ENCODE measurements around the gene TBC1D10B. TPM values are rescaled to one million over a fixed set of nuclear protein-coding genes. Genes with fewer than 3 reads are reported as not detected.
"Not testable (repeated sequence)": the region's sequence is repeated elsewhere in the genome, so short reads cannot be mapped to it uniquely, and the experiment has no call there.

The TBC1D10B gene
- total and polyA plus RNA-seq, 2 donors (not counting 1 experiment from before 2014, with no cell fraction given), result 23.5 to 58.0 TPM

- H3K9me3 Mint-ChIP-seq (ENCODE audit: insufficient read depth), result no peaks in the 10 kb centered on the region
- intact Hi-C loops (cut with micrococcal nuclease), result no loop called here
- Histone ChIP-seq H3K27ac (ENCODE audit: low read length in 2 of 2) (no peak overlapping the region), H3K4me1 (ENCODE audit: control insufficient read depth in 2 of 2, insufficient read depth in 2 of 2, low read length in 2 of 2) (peaks cover 0 to 3% of the 10 kb centered on the region in 2 donors), H3K79me2 (ENCODE audit: control insufficient read depth, insufficient read depth, low read length) (peaks cover 7% of the 10 kb centered on the region), H3K9me3 (ENCODE audit: control extremely low read depth in 1 of 3, control insufficient read depth in 2 of 3, insufficient read depth in 1 of 3, low read length in 2 of 3) (no peaks in the 10 kb centered on the region), H3K27me3 (replicated peaks in 1 of 4; ENCODE audit: control extremely low read depth in 1 of 4, control insufficient read depth in 3 of 4, insufficient read depth in 4 of 4, low read length in 3 of 4) (no peaks in the 10 kb centered on the region), H3K4me3 (ENCODE audit: control extremely low read depth in 1 of 5, extremely low read depth in 1 of 5, insufficient read depth in 1 of 5, low read depth in 2 of 5, low read length in 4 of 5) (no peak overlapping the region), H3K9ac (ENCODE audit: low read length) (no peak overlapping the region), H2AFZ (ENCODE audit: insufficient read depth, low read depth, low read length, poor library complexity, severe bottlenecking) (no peak overlapping the region), H4K20me1 (ENCODE audit: control insufficient read depth, insufficient read depth, low read length, poor library complexity, severe bottlenecking) (no peaks in the 10 kb centered on the region), H3K36me3 (replicated peaks in 1 of 2; ENCODE audit: control extremely low read depth in 1 of 2, control insufficient read depth in 1 of 2, extremely low read depth in 1 of 2, insufficient read depth in 2 of 2, low read length in 1 of 2) (peaks cover 0 to 2% of the 10 kb centered on the region in 2 experiments), H3K4me2 (replicated peaks; ENCODE audit: low read depth, low read length, poor library complexity, severe bottlenecking) (no peak overlapping the region)
- CTCF ChIA-PET, result no interaction called here
- H3K4me1 Mint-ChIP-seq, result no peaks in the 10 kb centered on the region
- no peak overlapping the region for H3K27ac Mint-ChIP-seq
- ATAC-seq (ENCODE audit: low read depth), result no peak
- no peak for DNase-seq
- no peaks in the 10 kb centered on the region for H3K27me3 Mint-ChIP-seq
- 96% methylated on average over 25 of the region's 32 CpGs for WGBS (ENCODE audit: insufficient coverage)
- H3K4me3 Mint-ChIP-seq, result no peak overlapping the region
- POLR2A ChIA-PET, result no interaction called here
- TF ChIP-seq CTCF (IDR thresholded peaks at IDR 0.05), result no peak
- no peak for TF ChIP-seq EZH2 (IDR thresholded peaks at IDR 0.05; ENCODE audit: borderline replicate concordance, insufficient read depth, low read depth, low read length, poor library complexity, severe bottlenecking)
Observed at GRCh38 chr16:30342751-30343490, 27.4 kb downstream of the TBC1D10B start.

GRCh38 chr16:30341971-30342370 lies 28.3 kb downstream of the TBC1D10B start:
- ATAC-seq (ENCODE audit: low read depth); H3K4me1 Mint-ChIP-seq; H3K4me3 ChIP-seq (ENCODE audit: control extremely low read depth in 1 of 5, extremely low read depth in 1 of 5, insufficient read depth in 1 of 5, low read depth in 2 of 5, low read length in 4 of 5); CTCF ChIA-PET; intact Hi-C loops (cut with micrococcal nuclease); H3K4me3 Mint-ChIP-seq; H3K79me2 ChIP-seq (ENCODE audit: control insufficient read depth, insufficient read depth, low read length); H4K20me1 ChIP-seq (ENCODE audit: control insufficient read depth, insufficient read depth, low read length, poor library complexity, severe bottlenecking); DNase-seq; H3K27me3 Mint-ChIP-seq; H3K36me3 ChIP-seq (replicated peaks in 1 of 2; ENCODE audit: control extremely low read depth in 1 of 2, control insufficient read depth in 1 of 2, extremely low read depth in 1 of 2, insufficient read depth in 2 of 2, low read length in 1 of 2); H2AFZ ChIP-seq (ENCODE audit: insufficient read depth, low read depth, low read length, poor library complexity, severe bottlenecking); H3K27ac Mint-ChIP-seq; H3K27ac ChIP-seq (ENCODE audit: low read length in 2 of 2); H3K9me3 ChIP-seq (ENCODE audit: control extremely low read depth in 1 of 3, control insufficient read depth in 2 of 3, insufficient read depth in 1 of 3, low read length in 2 of 3); H3K27me3 ChIP-seq (replicated peaks in 1 of 4; ENCODE audit: control extremely low read depth in 1 of 4, control insufficient read depth in 3 of 4, insufficient read depth in 4 of 4, low read length in 3 of 4); H3K4me2 ChIP-seq (replicated peaks; ENCODE audit: low read depth, low read length, poor library complexity, severe bottlenecking); H3K9me3 Mint-ChIP-seq (ENCODE audit: insufficient read depth); H3K9ac ChIP-seq (ENCODE audit: low read length): not testable (repeated sequence)
- peaks cover 9 to 10% of the 10 kb centered on the region in 2 donors for H3K4me1 ChIP-seq (ENCODE audit: control insufficient read depth in 2 of 2, insufficient read depth in 2 of 2, low read length in 2 of 2)
- POLR2A ChIA-PET, result interaction anchor here (1.0 kb wide), 1 partner anchor 10 kb away, joined by 3 read pairs; no protein-coding TSS in a partner anchor
- WGBS (ENCODE audit: insufficient coverage), result 89% methylated on average over 1 of the region's 8 CpGs
